IMR-90 (cell line): Measurements from ENCODE around the gene BRD1. TPM values are rescaled to one million over a fixed set of nuclear protein-coding genes. Genes with fewer than 3 reads are reported as not detected.

ENCODE experiments used
- ATAC-seq: fragments of 200-7000 bp; cut with Tn5 transposase; 2 replicates; pipeline ENCODE4 v1.9.1; 2020; ENCODE audit warnings: low read depth, mild to moderate bottlenecking, moderate library complexity
- BruUV-seq: library from RNA; stranded (reverse); fragments of 400-500 nt; replicated peaks from 2 replicates; lab custom pipeline; 2021; lab: Mats Ljungman, UMichigan
- CTCF ChIA-PET: fragments of 300-600 bp; formaldehyde crosslinking; extraction: SDS; loops from one replicate; lab custom pipeline; 2021; ENCODE audit warnings: antibody characterized with exemption; lab: Yijun Ruan, JAX
- POLR2A ChIA-PET: fragments of 300-600 bp; sonication (Branson Sonifier 250); formaldehyde crosslinking; loops from one replicate; lab custom pipeline; 2022; ENCODE audit warnings: antibody characterized with exemption; ENCODE audit not compliant: unreplicated experiment; lab: Charles Lee
- DNase-seq: peaks from one replicate; pipeline ENCODE4 v3.0.0; 2013
- H2AFZ ChIP-seq: replicated peaks from 2 replicates; pipeline ENCODE3; 2013; ENCODE audit warnings: low read length, mild to moderate bottlenecking; ENCODE audit not compliant: poor library complexity
- H2AK5ac ChIP-seq: 2 replicates; pipeline ENCODE4 v1.6.1; 2013; ENCODE audit warnings: low read depth, low read length, inconsistent platforms
- H2AK9ac ChIP-seq: replicated peaks from 2 replicates; pipeline ENCODE3; 2013; ENCODE audit warnings: mild to moderate bottlenecking, low read depth, low read length, moderate library complexity; ENCODE audit not compliant: poor library complexity
- H2BK120ac ChIP-seq: 2 replicates; pipeline ENCODE4 v1.6.1; 2013; ENCODE audit warnings: low read depth, low read length, inconsistent platforms
- H2BK15ac ChIP-seq: 3 replicates; pipeline ENCODE4 v1.6.1; 2013; ENCODE audit warnings: low read depth, low read length, inconsistent platforms
- H2BK20ac ChIP-seq: 2 replicates; pipeline ENCODE4 v1.6.1; 2013; ENCODE audit warnings: low read depth, mild to moderate bottlenecking, inconsistent platforms, low read length, moderate library complexity
- H2BK5ac ChIP-seq: 2 replicates; pipeline ENCODE4 v1.6.1; 2013; ENCODE audit warnings: mild to moderate bottlenecking, low read depth, low read length, inconsistent platforms; ENCODE audit not compliant: poor library complexity, severe bottlenecking
- H3K14ac ChIP-seq: replicated peaks from 2 replicates; pipeline ENCODE4 v1.6.1; 2013; ENCODE audit warnings: low read depth, low read length, inconsistent platforms
- H3K18ac ChIP-seq: 2 replicates; pipeline ENCODE4 v1.6.1; 2013; ENCODE audit warnings: low read depth, low read length, control low read depth
- H3K23ac ChIP-seq: 2 replicates; pipeline ENCODE4 v1.6.1; 2013; ENCODE audit warnings: low read depth, low read length, inconsistent platforms
- H3K27ac ChIP-seq: 2 replicates; pipeline ENCODE4 v1.5.1; 2013; ENCODE audit warnings: mild to moderate bottlenecking, control low read depth, low read length; ENCODE audit not compliant: insufficient read depth
- H3K27me3 ChIP-seq: 2 replicates; pipeline ENCODE4 v1.6.1; 2013; ENCODE audit warnings: low read length; ENCODE audit not compliant: control insufficient read depth, insufficient read depth
- H3K36me3 ChIP-seq: 2 replicates; pipeline ENCODE4 v1.6.1; 2013; ENCODE audit warnings: low read length, mixed read lengths; ENCODE audit not compliant: control insufficient read depth, insufficient read depth
- H3K4ac ChIP-seq: 2 replicates; pipeline ENCODE4 v1.6.1; 2013; ENCODE audit warnings: low read depth, low read length, inconsistent platforms
- H3K4me1 ChIP-seq: 2 replicates; pipeline ENCODE4 v1.6.1; 2013; ENCODE audit warnings: low read length, mixed read lengths; ENCODE audit not compliant: control insufficient read depth, insufficient read depth
- H3K4me2 ChIP-seq: 2 replicates; pipeline ENCODE4 v1.6.1; 2013; ENCODE audit warnings: low read depth, mild to moderate bottlenecking, control low read depth, low read length, moderate library complexity
- H3K4me3 ChIP-seq: 2 replicates; pipeline ENCODE4 v1.5.1; 2013; ENCODE audit warnings: low read depth, mild to moderate bottlenecking, control low read depth, low read length, moderate library complexity; ENCODE audit not compliant: insufficient read depth
- H3K56ac ChIP-seq: 2 replicates; pipeline ENCODE4 v1.6.1; 2013; ENCODE audit warnings: low read length, inconsistent platforms; ENCODE audit not compliant: insufficient read depth; ENCODE audit errors: extremely low read depth
- H3K79me1 ChIP-seq, 2 experiments: 2 replicates each; pipeline ENCODE4 v1.6.1; 2013; ENCODE audit warnings: low read length in 2 of 2, inconsistent platforms in 1 of 2, low read depth in 1 of 2
- H3K9ac ChIP-seq: 2 replicates; pipeline ENCODE4 v1.6.1; 2013; ENCODE audit warnings: low read depth, low read length, control low read depth
- H3K9me1 ChIP-seq: 2 replicates; pipeline ENCODE4 v1.6.1; 2013; ENCODE audit warnings: low read length, inconsistent platforms; ENCODE audit not compliant: insufficient read depth
- H3K9me3 ChIP-seq: 2 replicates; pipeline ENCODE4 v1.6.1; 2013; ENCODE audit warnings: low read length; ENCODE audit not compliant: control insufficient read depth, insufficient read depth
- H4K20me1 ChIP-seq: 2 replicates; pipeline ENCODE4 v1.6.1; 2013; ENCODE audit warnings: low read length, inconsistent platforms; ENCODE audit not compliant: insufficient read depth
- H4K5ac ChIP-seq: 2 replicates; pipeline ENCODE4 v1.6.1; 2013; ENCODE audit warnings: mild to moderate bottlenecking, low read depth, low read length, control low read depth
- H4K8ac ChIP-seq, 2 experiments: 2 replicates each; pipeline ENCODE4 v1.6.1; 2013; ENCODE audit warnings: low read depth in 2 of 2, low read length in 2 of 2, control low read depth in 1 of 2, inconsistent platforms in 1 of 2
- H4K91ac ChIP-seq: 2 replicates; pipeline ENCODE4 v1.6.1; 2013; ENCODE audit warnings: low read depth, low read length, inconsistent platforms; ENCODE audit not compliant: insufficient read depth
- CHD1 ChIP-seq: IDR thresholded peaks from 2 replicates; pipeline ENCODE4 v1.6.1; 2012; ENCODE audit warnings: low read depth, low read length, improper control_type of control experiment
- CTCF ChIP-seq: conservative IDR thresholded peaks from 2 replicates; pipeline ENCODE4 v1.5.1; 2012; ENCODE audit warnings: mild to moderate bottlenecking, low read depth, low read length, improper control_type of control experiment
- MAFK ChIP-seq: IDR thresholded peaks from 2 replicates; pipeline ENCODE4 v1.6.1; 2012; ENCODE audit warnings: low read depth, low read length, improper control_type of control experiment
- MAZ ChIP-seq: IDR thresholded peaks from 2 replicates; pipeline ENCODE4 v1.6.1; 2012; ENCODE audit warnings: low read depth, mild to moderate bottlenecking, low read length, improper control_type of control experiment, moderate library complexity, borderline replicate concordance
- MXI1 ChIP-seq: IDR thresholded peaks from 2 replicates; pipeline ENCODE4 v1.6.1; 2012; ENCODE audit warnings: low read depth, mild to moderate bottlenecking, low read length, moderate library complexity, borderline replicate concordance
- NFE2L2 ChIP-seq: fragments of 150-350 bp; IDR thresholded peaks from 2 replicates; pipeline ENCODE4 v1.6.1; 2016; ENCODE audit warnings: low read depth, mild to moderate bottlenecking, low read length
- POLR2A ChIP-seq: IDR thresholded peaks from 2 replicates; pipeline ENCODE4 v1.6.1; 2012; ENCODE audit warnings: mild to moderate bottlenecking, low read depth, low read length
- RCOR1 ChIP-seq: IDR thresholded peaks from 2 replicates; pipeline ENCODE4 v1.6.1; 2012; ENCODE audit warnings: mild to moderate bottlenecking, low read length, improper control_type of control experiment; ENCODE audit not compliant: insufficient replicate concordance
- USF2 ChIP-seq: fragments of 150-350 bp; IDR thresholded peaks from 2 replicates; pipeline ENCODE4 v1.6.1; 2017; ENCODE audit warnings: mild to moderate bottlenecking, antibody characterized with exemption, low read length, low read depth
- WGBS, 2 experiments: methylation state at CpG; one replicate each; pipeline versions ENCODE4 v1.1.5 to v1.1.7; 2013; ENCODE audit warnings: missing lambda C conversion rate in 2 of 2; ENCODE audit not compliant: insufficient read length in 1 of 2; ENCODE audit errors: extremely low coverage in 2 of 2; 5-methylcytosine and 5-hydroxymethylcytosine counted together
- dilution Hi-C: fragments of 300-500 bp; cut with HindIII; formaldehyde crosslinking; loops from one replicate; pipeline ENCODE4 v1.14.3; 2018; ENCODE audit warnings: low sequenced_read_pairs; ENCODE audit not compliant: unreplicated experiment
- in situ Hi-C: fragments of 300-500 bp; cut with MboI; formaldehyde crosslinking; loops from 3 replicates; pipeline ENCODE4 v1.14.3; 2019; ENCODE audit warnings: low sequenced_read_pairs, inconsistent platforms, mixed read lengths
- intact Hi-C: fragments of 100-400 bp; cut with micrococcal nuclease; formaldehyde crosslinking; loops from 2 replicates; pipeline ENCODE4 v1.10.0; 2022
- polyA plus RNA-seq, 3 experiments: library from polyadenylated mRNA; depleted of rRNA; stranded (reverse); fragments of >200 nt; gene quantifications; 2 replicates each; pipeline ENCODE4 v1.2.3, GENCODE V29; 2012; ENCODE audit warnings: low replicate concordance in 1 of 3
- total RNA-seq: library from RNA; depleted of rRNA; stranded (reverse); fragments of >200 nt; gene quantifications from 2 replicates; pipeline ENCODE4 v1.2.3, GENCODE V29; 2012

BRD1 gene
- total and polyA plus RNA-seq, 2 of the 4 experiments (the other 2 are of a cell fraction), result 10.0 to 10.6 TPM

GRCh38 chr22:49737101-49737551 lies 90.5 kb downstream of the BRD1 start:
- no peak overlapping the region for H3K56ac ChIP-seq
- no peak overlapping the region for H2BK20ac ChIP-seq
- no peaks in the 10 kb centered on the region for H4K20me1 ChIP-seq
- BruUV-seq, result no TSS peak
- H2BK15ac ChIP-seq, result no peak overlapping the region
- no peak overlapping the region for H2BK5ac ChIP-seq
- no peaks in the 10 kb centered on the region for H3K9me3 ChIP-seq
- no peak overlapping the region for H2AK9ac ChIP-seq
- no peak overlapping the region for H3K4me2 ChIP-seq
- no peaks in the 10 kb centered on the region for H3K9me1 ChIP-seq
- H3K4ac ChIP-seq, result no peak overlapping the region
- no peak overlapping the region for H3K14ac ChIP-seq
- H3K4me1 ChIP-seq, result no peaks in the 10 kb centered on the region
- no peak overlapping the region for H4K8ac ChIP-seq
- TF ChIP-seq MXI1, result no peak
- no peak for TF ChIP-seq USF2
- TF ChIP-seq CTCF, result no peak
- TF ChIP-seq NFE2L2, result no peak
- no peak for TF ChIP-seq MAZ
- no peak for TF ChIP-seq RCOR1
- TF ChIP-seq CHD1, result no peak
- no peak for TF ChIP-seq MAFK
- TF ChIP-seq POLR2A, result no peak
- no peak overlapping the region for H2BK120ac ChIP-seq
- in situ Hi-C loops (no loop called here), intact Hi-C loops (no loop called here), dilution Hi-C loops (no loop called here)
- no peaks in the 10 kb centered on the region for H3K27me3 ChIP-seq
- no peaks in the 10 kb centered on the region for H3K36me3 ChIP-seq
- CTCF ChIA-PET, result no interaction called here
- H2AFZ ChIP-seq, result no peak overlapping the region
- H2AK5ac ChIP-seq, result no peak overlapping the region
- ATAC-seq (no peak), DNase-seq (no peak)
- POLR2A ChIA-PET, result no interaction called here
- H3K79me1 ChIP-seq, result no peaks in the 10 kb centered on the region
- no peak overlapping the region for H4K91ac ChIP-seq
- no peak overlapping the region for H3K23ac ChIP-seq
- no peak overlapping the region for H3K27ac ChIP-seq
- no peak overlapping the region for H3K9ac ChIP-seq
- no peak overlapping the region for H4K5ac ChIP-seq
- no peak overlapping the region for H3K4me3 ChIP-seq
- 48% methylated on average over 3 of the region's 12 CpGs; no CpG with 5 or more reads in 1 of the 2 experiments for WGBS, 2 experiments
- H3K18ac ChIP-seq, result no peak overlapping the region
